NK-92 (cell line): ENCODE data around the gene PRDM16.

Experiments used
- DNase-seq: peaks from one replicate; lab custom pipeline; 2025; ENCODE audit not compliant: unreplicated experiment; lab: John Stamatoyannopoulos, UW

Gene PRDM16

GRCh38 chr1:3053366-3053980 is 15.5 kb upstream of the PRDM16 start:
- DNase-seq, result no peak

GRCh38 chr1:3053986-3054385 is 15.0 kb upstream of the PRDM16 start:
- no peak for DNase-seq

GRCh38 chr1:3054474-3054873 is 14.5 kb upstream of the PRDM16 start:
- no peak for DNase-seq

- no peak for DNase-seq
These were observed 14.0 kb upstream of the PRDM16 start for GRCh38 chr1:3055051-3055450.

- DNase-seq, result no peak
These were observed 12.4 kb upstream of the PRDM16 start for GRCh38 chr1:3056641-3057040.

GRCh38 chr1:3058263-3059030 is 10.6 kb upstream of the PRDM16 start:
- no peak for DNase-seq

- no peak for DNase-seq
These were observed 8.9 kb upstream of the PRDM16 start for GRCh38 chr1:3060127-3060526.

GRCh38 chr1:3060601-3061551 is 8.1 kb upstream of the PRDM16 start:
- no peak for DNase-seq

- DNase-seq, result no peak
These were observed 7.4 kb upstream of the PRDM16 start for GRCh38 chr1:3061566-3061965.

GRCh38 chr1:3061981-3062615 is 6.9 kb upstream of the PRDM16 start:
- no peak for DNase-seq

GRCh38 chr1:3062616-3063378 is 6.2 kb upstream of the PRDM16 start:
- DNase-seq, result no peak

GRCh38 chr1:3063379-3064295 is 5.4 kb upstream of the PRDM16 start:
- DNase-seq, result no peak

- DNase-seq, result no peak
These were observed 4.6 kb upstream of the PRDM16 start for GRCh38 chr1:3064296-3064850.

GRCh38 chr1:3064901-3065300 is 4.1 kb upstream of the PRDM16 start:
- DNase-seq, result no peak

- no peak for DNase-seq
These were observed 3.6 kb upstream of the PRDM16 start for GRCh38 chr1:3065396-3065795.

- no peak for DNase-seq
These were observed 3.2 kb upstream of the PRDM16 start for GRCh38 chr1:3065797-3066196.

GRCh38 chr1:3066250-3066711 is 2.7 kb upstream of the PRDM16 start:
- no peak for DNase-seq

GRCh38 chr1:3066826-3067225 is 2.2 kb upstream of the PRDM16 start:
- no peak for DNase-seq

- DNase-seq, result no peak
These were observed 1.7 kb upstream of the PRDM16 start for GRCh38 chr1:3067301-3067670.
